SU-DHL-6 (cell line): ENCODE results near the gene RAB26.

ENCODE experiments used
- CTCF ChIP-seq: fragments of 200-600 bp; sonication (generic); IDR thresholded peaks from one replicate; pipeline ENCODE4 v1.5.1; 2017; ENCODE audit warnings: antibody characterized with exemption, mild to moderate bottlenecking, low read length, moderate library complexity; ENCODE audit not compliant: insufficient read depth, poor library complexity, severe bottlenecking
- EZH2phosphoT487 ChIP-seq: fragments of 200-600 bp; sonication (generic), shearing (Covaris generic); conservative IDR thresholded peaks from 2 replicates; pipeline ENCODE4 v1.6.1; 2018; ENCODE audit warnings: mild to moderate bottlenecking, antibody characterized with exemption, low read length, moderate library complexity, mixed read lengths

GRCh38 chr16:2167068-2167638 lies 18.7 kb downstream of the RAB26 start:
- TF ChIP-seq CTCF (no peak), EZH2phosphoT487 (no peak)
